ENCODE data around the gene FER.
"Not testable (repeated sequence)": the region's sequence is repeated elsewhere in the genome, so short reads cannot be mapped to it uniquely, and the experiment has no call there.

The FER gene

GRCh38 chr5:109121225-109121624 lies 373.5 kb downstream of the FER start:
- no peak for DNase-seq (ENCODE audit: low read depth)

GRCh38 chr5:109125755-109126429 lies 378.2 kb downstream of the FER start:
- no peak for DNase-seq (ENCODE audit: low read depth)

GRCh38 chr5:109126481-109126880 lies 378.8 kb downstream of the FER start:
- no peak for DNase-seq (ENCODE audit: low read depth)

GRCh38 chr5:109136906-109137305 lies 389.2 kb downstream of the FER start:
- DNase-seq (ENCODE audit: low read depth): no peak

- DNase-seq (ENCODE audit: low read depth): no peak
These were observed 393.8 kb downstream of the FER start for GRCh38 chr5:109141222-109142200.

GRCh38 chr5:109143031-109143430 lies 395.3 kb downstream of the FER start:
- no peak for DNase-seq (ENCODE audit: low read depth)

GRCh38 chr5:109145139-109145538 lies 397.4 kb downstream of the FER start:
- no peak for DNase-seq (ENCODE audit: low read depth)

GRCh38 chr5:109146591-109146990 lies 398.9 kb downstream of the FER start:
- no peak for DNase-seq (ENCODE audit: low read depth)

GRCh38 chr5:109152565-109152964 lies 404.9 kb downstream of the FER start:
- no peak for DNase-seq (ENCODE audit: low read depth)

GRCh38 chr5:109155625-109156024 lies 407.9 kb downstream of the FER start:
- DNase-seq (ENCODE audit: low read depth): no peak

- no peak for DNase-seq (ENCODE audit: low read depth)
These were observed 409.2 kb downstream of the FER start for GRCh38 chr5:109156885-109157284.

- DNase-seq (ENCODE audit: low read depth): no peak
These were observed 412.8 kb downstream of the FER start for GRCh38 chr5:109160468-109160867.

- DNase-seq (ENCODE audit: low read depth): no peak
These were observed 414.4 kb downstream of the FER start for GRCh38 chr5:109161914-109162683.

- DNase-seq (ENCODE audit: low read depth): no peak
These were observed 415.6 kb downstream of the FER start for GRCh38 chr5:109163336-109163735.

- no peak for DNase-seq (ENCODE audit: low read depth)
These were observed 416.3 kb downstream of the FER start for GRCh38 chr5:109164001-109164400.

- no peak for DNase-seq (ENCODE audit: low read depth)
These were observed 419.9 kb downstream of the FER start for GRCh38 chr5:109167586-109167985.

- DNase-seq (ENCODE audit: low read depth): no peak
These were observed 420.5 kb downstream of the FER start for GRCh38 chr5:109168151-109168550.

- DNase-seq (ENCODE audit: low read depth): no peak
These were observed 423.1 kb downstream of the FER start for GRCh38 chr5:109170629-109171350.

- DNase-seq (ENCODE audit: low read depth): not testable (repeated sequence)
These were observed 423.9 kb downstream of the FER start for GRCh38 chr5:109171437-109172073.

GRCh38 chr5:109173036-109173794 lies 425.5 kb downstream of the FER start:
- no peak for DNase-seq (ENCODE audit: low read depth)

GRCh38 chr5:109177227-109177626 lies 429.5 kb downstream of the FER start:
- DNase-seq (ENCODE audit: low read depth): no peak

Data from GM04503 (cell line).